Ascending aorta (tissue), 2 donors: Measurements from ENCODE around the gene PANK2. TPM values are rescaled to one million over a fixed set of nuclear protein-coding genes. Genes with fewer than 3 reads are reported as not detected.
"Not testable (repeated sequence)": the region's sequence is repeated elsewhere in the genome, so short reads cannot be mapped to it uniquely, and the experiment has no call there.

Experiments
- DNase-seq, 2 donors: peaks; one replicate each; pipeline ENCODE4 v3.0.0-alpha.2; 2019; ENCODE audit warnings: low spot score in 2 of 2
- H3K27ac ChIP-seq, 2 donors: fragments of 200-600 bp; sonication (generic); one replicate each; pipeline ENCODE4 v1.5.1; 2016 to 2017; ENCODE audit warnings: mild to moderate bottlenecking in 1 of 2
- H3K27me3 ChIP-seq: fragments of 200-600 bp; sonication (generic); one replicate; pipeline ENCODE4 v1.5.1; 2017
- H3K36me3 ChIP-seq, 2 donors: fragments of 200-600 bp; sonication (generic); one replicate each; pipeline ENCODE4 v1.5.1; 2016
- H3K4me1 ChIP-seq, 2 donors: fragments of 200-600 bp; sonication (generic); one replicate each; pipeline ENCODE4 v1.5.1; 2016 to 2017; ENCODE audit warnings: mild to moderate bottlenecking in 1 of 2
- H3K4me3 ChIP-seq, 2 donors: fragments of 200-600 bp; sonication (generic); one replicate each; pipeline ENCODE4 v1.5.1; 2016 to 2017; ENCODE audit warnings: mild to moderate bottlenecking in 1 of 2
- H3K9me3 ChIP-seq, 2 donors: fragments of 200-600 bp; sonication (generic); one replicate each; pipeline ENCODE4 v1.5.1; 2016
- CTCF ChIP-seq, 3 experiments: fragments of 200-600 bp in 2 of 3; fragments of 450-650 bp in 1 of 3; sonication (generic) in 2 of 3; IDR thresholded peaks; one replicate each; pipeline ENCODE4 v1.5.1; 2016 to 2019; ENCODE audit warnings: antibody characterized with exemption in 3 of 3, mild to moderate bottlenecking in 1 of 3, moderate library complexity in 1 of 3
- intact Hi-C: fragments of 100-400 bp; cut with DNase I; formaldehyde crosslinking; loops from one replicate; pipeline ENCODE4 v1.15.1; 2023
- total RNA-seq: library from RNA; depleted of rRNA; stranded (reverse); fragments of >200 nt; gene quantifications from one replicate; pipeline ENCODE4 v1.1.0, GENCODE V29; 2016

Gene PANK2
- total RNA-seq, 1 donor from 2014 or later, result 81.1 TPM

- Histone ChIP-seq H3K27ac (no peak overlapping the region), H3K36me3 (peaks cover 15 to 40% of the 10 kb centered on the region in 2 donors), H3K4me1 (peaks cover 13 to 32% of the 10 kb centered on the region in 2 donors), H3K27me3 (no peaks in the 10 kb centered on the region), H3K4me3 (no peak overlapping the region), H3K9me3 (no peaks in the 10 kb centered on the region)
- no peak for DNase-seq
- no peak for TF ChIP-seq CTCF (IDR thresholded peaks at IDR 0.05)
- intact Hi-C loops, result no loop called here
Measured at GRCh38 chr20:3937618-3938017, 48.4 kb downstream of the PANK2 start.

- Histone ChIP-seq H3K27ac (no peak overlapping the region), H3K4me1 (peaks cover 0 to 2% of the 10 kb centered on the region in 2 donors), H3K4me3 (no peak overlapping the region), H3K9me3 (no peaks in the 10 kb centered on the region), H3K27me3 (no peaks in the 10 kb centered on the region), H3K36me3 (peaks cover 3 to 38% of the 10 kb centered on the region in 2 donors)
- intact Hi-C loops, result no loop called here
- DNase-seq, result no peak
- no peak for TF ChIP-seq CTCF (IDR thresholded peaks at IDR 0.05)
Measured at GRCh38 chr20:3940905-3941304, 51.7 kb downstream of the PANK2 start.

GRCh38 chr20:3946666-3947065 lies 57.5 kb downstream of the PANK2 start:
- DNase-seq, intact Hi-C loops, H3K27me3 ChIP-seq: not testable (repeated sequence)

GRCh38 chr20:3964719-3965118 lies 75.5 kb downstream of the PANK2 start:
- H3K4me1 ChIP-seq, result no peaks in the 10 kb centered on the region
- intact Hi-C loops, result no loop called here
- no peak for TF ChIP-seq CTCF (IDR thresholded peaks at IDR 0.05)

More at GRCh38 chr20:3946666-3947065, 57.5 kb downstream of the PANK2 start:
- not testable (repeated sequence) for H3K4me1 ChIP-seq, H3K4me3 ChIP-seq, H3K27ac ChIP-seq, H3K9me3 ChIP-seq
- H3K36me3 ChIP-seq, result peaks cover 7 to 19% of the 10 kb centered on the region in 2 donors

GRCh38 chr20:3966571-3966970 lies 77.4 kb downstream of the PANK2 start:
- H3K4me1 ChIP-seq, result no peaks in the 10 kb centered on the region
- no peaks in the 10 kb centered on the region for H3K27me3 ChIP-seq
- DNase-seq, result no peak
- no peak overlapping the region for H3K4me3 ChIP-seq
- no peak for TF ChIP-seq CTCF (IDR thresholded peaks at IDR 0.05)
- no peak overlapping the region for H3K27ac ChIP-seq
- no peaks in the 10 kb centered on the region for H3K9me3 ChIP-seq
- intact Hi-C loops, result no loop called here
- peaks cover 0 to 22% of the 10 kb centered on the region in 2 donors for H3K36me3 ChIP-seq

More at GRCh38 chr20:3964719-3965118, 75.5 kb downstream of the PANK2 start:
- H3K36me3 ChIP-seq, result peaks cover 0 to 25% of the 10 kb centered on the region in 2 donors
- H3K27ac ChIP-seq, result no peak overlapping the region
- H3K4me3 ChIP-seq, result no peak overlapping the region
- DNase-seq, result no peak
- no peaks in the 10 kb centered on the region for H3K9me3 ChIP-seq
- H3K27me3 ChIP-seq, result no peaks in the 10 kb centered on the region

GRCh38 chr20:3970016-3970415 lies 80.8 kb downstream of the PANK2 start:
- Histone ChIP-seq H3K27me3 (no peaks in the 10 kb centered on the region), H3K27ac (no peak overlapping the region), H3K36me3 (peaks cover 0 to 17% of the 10 kb centered on the region in 2 donors), H3K9me3 (no peaks in the 10 kb centered on the region), H3K4me1 (no peaks in the 10 kb centered on the region), H3K4me3 (no peak overlapping the region)
- intact Hi-C loops, result no loop called here
- TF ChIP-seq CTCF (IDR thresholded peaks at IDR 0.05), result no peak
- DNase-seq, result no peak
